ENCODE measurements around the gene DTWD2. TPM values are rescaled to one million over a fixed set of nuclear protein-coding genes. Genes with fewer than 3 reads are reported as not detected.
"Not testable (repeated sequence)": the region's sequence is repeated elsewhere in the genome, so short reads cannot be mapped to it uniquely, and the experiment has no call there.

The DTWD2 gene
- total and polyA plus RNA-seq, 5 experiments from 2014 or later = 2.9 to 5.2 (median 3.8) TPM

- DNase-seq, H3K27ac Mint-ChIP-seq, POLR2A ChIA-PET, ATAC-seq, H3K27me3 Mint-ChIP-seq, H3K4me3 Mint-ChIP-seq: not testable (repeated sequence)
- H3K9me3 Mint-ChIP-seq = peaks cover 1 to 21% (median 12%) of the 10 kb centered on the region in 9 donors
- peaks cover 0 to 16% (median 4%) of the 10 kb centered on the region in 3 donors for H3K36me3 Mint-ChIP-seq
- peaks cover 3 to 20% (median 9%) of the 10 kb centered on the region in 4 donors for H3K4me1 Mint-ChIP-seq
Observed at GRCh38 chr5:118992055-118992454, 3.7 kb upstream of the DTWD2 start.

DNA sequence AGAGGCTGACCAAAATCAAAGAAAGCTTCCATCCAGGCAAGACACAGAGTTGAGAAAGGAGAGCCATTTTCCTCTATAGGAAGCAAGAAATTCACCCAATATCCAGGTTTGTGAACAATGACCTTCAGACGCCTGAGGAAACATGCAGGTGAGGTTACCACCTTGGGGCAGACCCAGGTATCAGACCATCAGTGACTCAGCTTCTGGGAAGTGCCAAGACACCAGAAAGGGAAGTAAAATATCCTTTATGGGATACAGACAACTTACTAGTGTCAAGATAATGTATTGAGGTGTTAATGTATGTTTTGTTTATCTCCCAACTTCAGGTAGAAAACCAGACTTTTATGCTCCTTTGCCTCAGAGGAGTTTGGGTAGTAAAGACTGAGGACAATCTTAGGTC lies 2.2 kb upstream of the DTWD2 start:
- ATAC-seq (no peak), DNase-seq (no peak)
- Mint-ChIP-seq H3K27me3 (peaks cover 0 to 2% (median 0%) of the 10 kb centered on the region in 5 donors), H3K4me3 (no peak overlapping the region), H3K36me3 (peaks cover 0 to 6% (median 3%) of the 10 kb centered on the region in 3 donors), H3K27ac (peak overlapping the region in 1 of 10 donors; percentile 53), H3K9me3 (peaks cover 0 to 8% (median 5%) of the 10 kb centered on the region in 9 donors), H3K4me1 (peaks cover 5 to 27% (median 17%) of the 10 kb centered on the region in 4 donors)
- POLR2A ChIA-PET = interaction anchor here (0.6 kb wide), 1 partner anchor 296 kb away, joined by 3 read pairs; no protein-coding TSS in a partner anchor

- peaks cover 0 to 3% (median 0%) of the 10 kb centered on the region in 3 donors for H3K36me3 Mint-ChIP-seq
- no peak for ATAC-seq
- H3K9me3 Mint-ChIP-seq = peaks cover 0 to under 1% (median 0%) of the 10 kb centered on the region in 9 donors
- POLR2A ChIA-PET = no interaction called here
- peak overlapping the region in 4 of 10 donors; percentile 13 to 67 (median 48) for H3K27ac Mint-ChIP-seq
- peak overlapping the region in 4 of 10 donors; percentile 21 to 85 (median 26) for H3K4me3 Mint-ChIP-seq
- no peak for DNase-seq
- H3K27me3 Mint-ChIP-seq = no peaks in the 10 kb centered on the region
- H3K4me1 Mint-ChIP-seq = peaks cover 9 to 29% (median 19%) of the 10 kb centered on the region in 4 donors
Observed at GRCh38 chr5:118989816-118990215, 1.5 kb upstream of the DTWD2 start.

DNA sequence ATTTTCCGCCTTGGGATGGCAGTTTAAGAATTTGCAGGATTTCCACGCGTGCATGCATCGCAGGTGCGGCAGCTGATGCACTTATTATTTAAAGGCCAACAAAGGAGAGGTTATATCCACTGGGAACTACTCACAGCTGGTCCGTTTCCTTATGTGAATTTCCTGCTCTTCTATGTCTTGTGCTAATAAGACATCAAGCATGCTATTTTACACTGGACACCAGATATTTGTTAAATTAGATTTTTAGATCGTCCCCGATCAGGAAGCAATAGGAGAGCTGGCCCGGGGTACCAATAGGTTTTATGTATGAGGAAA lies 476 bp upstream of the DTWD2 start:
- Mint-ChIP-seq H3K27me3 (no peaks in the 10 kb centered on the region), H3K4me3 (peak overlapping the region; percentile 77 to 90 (median 84)), H3K9me3 (no peaks in the 10 kb centered on the region), H3K36me3 (peaks cover 0 to 3% (median 0%) of the 10 kb centered on the region in 3 donors), H3K27ac (peak overlapping the region; percentile 29 to 93 (median 86)), H3K4me1 (peaks cover 9 to 29% (median 20%) of the 10 kb centered on the region in 4 donors)
- ATAC-seq = no peak
- DNase-seq = no peak
- POLR2A ChIA-PET = interaction anchor here (1.0 to 2.0 kb wide), 3 partner anchors 279 to 422 kb away, joined by 3 to 5 read pairs (median 4); no protein-coding TSS in a partner anchor

GRCh38 chr5:118984602-118985001 lies 3.7 kb downstream of the DTWD2 start:
- Mint-ChIP-seq H3K27ac (no peak overlapping the region), H3K36me3 (peaks cover 0 to 15% (median 13%) of the 10 kb centered on the region in 3 donors), H3K9me3 (no peaks in the 10 kb centered on the region), H3K27me3 (no peaks in the 10 kb centered on the region), H3K4me3 (no peak overlapping the region), H3K4me1 (peaks cover 14 to 31% (median 27%) of the 10 kb centered on the region in 4 donors)
- POLR2A ChIA-PET = no interaction called here
- no peak for DNase-seq
- no peak for ATAC-seq

DNA sequence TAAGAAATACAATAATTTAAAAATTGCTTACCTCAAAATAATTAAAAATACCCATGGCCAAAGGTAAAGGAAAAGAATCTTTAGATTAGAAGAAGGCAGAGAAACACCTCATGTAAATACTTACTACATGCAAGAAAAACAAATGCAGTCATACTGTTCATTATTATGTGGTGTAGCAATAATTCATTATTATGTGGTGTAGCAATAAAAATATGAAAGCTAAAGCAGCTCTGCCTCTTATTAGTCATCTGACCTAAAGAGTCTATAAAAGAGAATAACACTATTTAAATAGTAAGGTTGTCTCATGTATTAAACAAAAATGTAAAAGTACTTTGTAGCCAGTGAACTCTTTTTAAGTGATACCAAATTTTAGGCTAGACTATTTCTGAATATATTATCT lies 6.6 kb downstream of the DTWD2 start:
- POLR2A ChIA-PET = no interaction called here
- Mint-ChIP-seq H3K27me3 (no peaks in the 10 kb centered on the region), H3K27ac (no peak overlapping the region), H3K9me3 (peaks cover 3 to 17% (median 12%) of the 10 kb centered on the region in 9 donors), H3K4me3 (no peak overlapping the region), H3K4me1 (peaks cover 7 to 21% (median 17%) of the 10 kb centered on the region in 4 donors), H3K36me3 (peaks cover 7 to 30% (median 22%) of the 10 kb centered on the region in 3 donors)
- DNase-seq = no peak
- ATAC-seq = no peak

DNA sequence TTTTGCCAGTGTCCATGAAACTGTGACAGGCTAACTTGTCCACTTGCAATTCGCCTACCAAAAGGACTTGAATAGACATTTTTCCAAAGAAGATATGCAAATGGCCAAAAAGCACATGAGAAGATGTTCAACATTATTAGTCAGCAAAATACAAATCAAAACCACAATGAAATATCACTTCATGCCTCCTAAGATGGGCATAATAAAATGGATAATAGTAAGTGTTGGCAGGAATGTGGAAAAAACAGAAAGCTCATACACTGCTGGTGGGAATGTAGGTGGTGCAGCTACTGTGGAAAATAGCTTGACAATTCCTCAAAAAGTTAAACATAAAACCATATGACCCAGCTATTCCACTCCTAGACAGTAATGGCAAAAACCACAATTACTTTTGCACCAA lies 7.9 kb downstream of the DTWD2 start:
- DNase-seq (no peak), ATAC-seq (no peak)
- H3K36me3 Mint-ChIP-seq = peaks cover 15 to 40% (median 34%) of the 10 kb centered on the region in 3 donors
- H3K4me3 Mint-ChIP-seq = no peak overlapping the region
- no peak overlapping the region for H3K27ac Mint-ChIP-seq
- peaks cover 2 to 18% (median 14%) of the 10 kb centered on the region in 4 donors for H3K4me1 Mint-ChIP-seq
- H3K9me3 Mint-ChIP-seq = peaks cover 6 to 28% (median 19%) of the 10 kb centered on the region in 9 donors
- POLR2A ChIA-PET = no interaction called here
- no peaks in the 10 kb centered on the region for H3K27me3 Mint-ChIP-seq

GRCh38 chr5:118980017-118980416 lies 8.3 kb downstream of the DTWD2 start:
- ATAC-seq = no peak
- H3K27me3 Mint-ChIP-seq = no peaks in the 10 kb centered on the region

DNA sequence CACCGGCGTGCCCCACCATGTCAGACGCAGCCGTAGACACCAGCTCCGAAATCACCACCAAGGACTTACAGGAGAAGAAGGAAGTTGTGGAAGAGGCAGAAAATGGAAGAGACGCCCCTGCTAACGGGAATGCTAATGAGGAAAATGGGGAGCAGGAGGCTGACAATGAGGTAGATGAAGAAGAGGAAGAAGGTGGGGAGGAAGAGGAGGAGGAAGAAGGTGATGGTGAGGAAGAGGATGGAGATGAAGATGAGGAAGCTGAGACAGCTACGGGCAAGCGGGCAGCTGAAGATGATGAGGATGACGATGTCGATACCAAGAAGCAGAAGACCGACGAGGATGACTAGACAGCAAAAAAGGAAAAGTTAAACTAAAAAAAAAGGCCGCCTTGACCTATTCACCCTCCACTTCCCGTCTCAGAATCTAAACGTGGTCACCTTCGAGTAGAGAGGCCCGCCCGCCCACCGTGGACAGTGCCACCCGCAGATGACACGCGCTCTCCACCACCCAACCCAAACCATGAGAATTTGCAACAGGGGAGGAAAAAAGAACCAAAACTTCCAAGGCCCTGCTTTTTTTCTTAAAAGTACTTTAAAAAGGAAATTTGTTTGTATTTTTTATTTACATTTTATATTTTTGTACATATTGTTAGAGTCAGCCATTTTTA lies 14.4 kb downstream of the DTWD2 start:
- H3K4me3 Mint-ChIP-seq = peak overlapping the region in 1 of 10 donors; percentile 12
- peaks cover 7 to 33% (median 17%) of the 10 kb centered on the region in 4 donors for H3K4me1 Mint-ChIP-seq
- peaks cover 34 to 51% (median 36%) of the 10 kb centered on the region in 3 donors for H3K36me3 Mint-ChIP-seq
- DNase-seq, H3K27me3 Mint-ChIP-seq, POLR2A ChIA-PET, ATAC-seq, H3K27ac Mint-ChIP-seq: not testable (repeated sequence)
- peaks cover 13 to 66% (median 28%) of the 10 kb centered on the region in 9 donors for H3K9me3 Mint-ChIP-seq

More at GRCh38 chr5:118980017-118980416, 8.3 kb downstream of the DTWD2 start:
- POLR2A ChIA-PET = no interaction called here
- Mint-ChIP-seq H3K27ac (no peak overlapping the region), H3K4me3 (no peak overlapping the region), H3K9me3 (peaks cover 9 to 31% (median 19%) of the 10 kb centered on the region in 9 donors), H3K4me1 (peaks cover under 1 to 16% (median 13%) of the 10 kb centered on the region in 4 donors), H3K36me3 (peaks cover 18 to 44% (median 34%) of the 10 kb centered on the region in 3 donors)
- DNase-seq = no peak

- H3K4me3 Mint-ChIP-seq = no peak overlapping the region
- peaks cover 0 to 32% (median 14%) of the 10 kb centered on the region in 9 donors for H3K9me3 Mint-ChIP-seq
- ATAC-seq (no peak), DNase-seq (no peak)
- POLR2A ChIA-PET = no interaction called here
- no peak overlapping the region for H3K27ac Mint-ChIP-seq
- H3K36me3 Mint-ChIP-seq = peaks cover 14 to 31% (median 21%) of the 10 kb centered on the region in 3 donors
- H3K4me1 Mint-ChIP-seq = peaks cover 11 to 25% (median 17%) of the 10 kb centered on the region in 4 donors
- H3K27me3 Mint-ChIP-seq = no peaks in the 10 kb centered on the region
Observed at GRCh38 chr5:118968925-118969375, 19.4 kb downstream of the DTWD2 start.

- no peak overlapping the region for H3K4me3 Mint-ChIP-seq
- ATAC-seq (no peak), DNase-seq (no peak)
- H3K27ac Mint-ChIP-seq = peak overlapping the region in 1 of 10 donors; percentile 38
- H3K9me3 Mint-ChIP-seq = peaks cover 0 to 32% (median 11%) of the 10 kb centered on the region in 9 donors
- H3K27me3 Mint-ChIP-seq = no peaks in the 10 kb centered on the region
- peaks cover 11 to 22% (median 17%) of the 10 kb centered on the region in 4 donors for H3K4me1 Mint-ChIP-seq
- peaks cover 14 to 27% (median 21%) of the 10 kb centered on the region in 3 donors for H3K36me3 Mint-ChIP-seq
- POLR2A ChIA-PET = no interaction called here
Observed at GRCh38 chr5:118968406-118968911, 19.9 kb downstream of the DTWD2 start.

DNA sequence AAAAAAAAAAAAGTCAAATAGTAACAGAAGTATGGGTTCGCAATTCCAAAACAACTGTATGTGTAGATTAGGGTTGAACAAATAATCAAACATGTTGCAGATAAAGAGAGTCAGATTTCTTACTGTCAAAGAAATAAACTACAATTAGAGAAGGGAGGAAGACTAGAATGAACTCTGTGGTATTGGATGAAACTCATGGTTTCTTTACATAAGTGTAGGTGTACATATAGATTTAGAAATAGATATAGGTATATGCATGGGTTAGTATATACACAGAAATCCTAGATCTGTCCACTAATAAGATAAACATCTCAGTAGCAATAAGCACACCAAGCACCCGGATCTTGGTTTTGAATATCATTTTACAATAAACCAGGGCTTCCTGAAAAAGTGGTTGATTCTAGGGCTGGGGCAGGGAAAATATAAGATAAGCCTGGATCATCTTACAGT lies 21.3 kb downstream of the DTWD2 start:
- Mint-ChIP-seq H3K36me3 (peaks cover 12 to 30% (median 29%) of the 10 kb centered on the region in 3 donors), H3K4me3 (no peak overlapping the region), H3K27ac (no peak overlapping the region), H3K27me3 (no peaks in the 10 kb centered on the region), H3K4me1 (peaks cover 11 to 21% (median 16%) of the 10 kb centered on the region in 4 donors), H3K9me3 (peaks cover 0 to 20% (median 5%) of the 10 kb centered on the region in 9 donors)
- ATAC-seq (no peak), DNase-seq (no peak)
- POLR2A ChIA-PET = no interaction called here

GRCh38 chr5:118965890-118966289 lies 22.5 kb downstream of the DTWD2 start:
- no peak for DNase-seq
- H3K4me1 Mint-ChIP-seq = peaks cover 6 to 15% (median 11%) of the 10 kb centered on the region in 4 donors
- peaks cover 12 to 36% (median 27%) of the 10 kb centered on the region in 3 donors for H3K36me3 Mint-ChIP-seq
- no peaks in the 10 kb centered on the region for H3K27me3 Mint-ChIP-seq
- ATAC-seq = no peak
- no peak overlapping the region for H3K4me3 Mint-ChIP-seq
- H3K9me3 Mint-ChIP-seq = peaks cover 0 to 9% (median 0%) of the 10 kb centered on the region in 9 donors
- POLR2A ChIA-PET = no interaction called here
- H3K27ac Mint-ChIP-seq = no peak overlapping the region
